Liver (tissue), 9 donors: ENCODE measurements around the gene SP7. TPM values are rescaled to one million over a fixed set of nuclear protein-coding genes. Genes with fewer than 3 reads are reported as not detected.

Source experiments
- DNase-seq: peaks from one replicate; pipeline ENCODE4 v3.0.0-alpha.2; 2017; ENCODE audit warnings: low spot score
- H3K27ac ChIP-seq, 2 donors: one replicate each; pipeline ENCODE4 v1.7.0; 2013; ENCODE audit warnings: inconsistent platforms in 2 of 2, low read length in 2 of 2, control low read depth in 1 of 2, low read depth in 1 of 2, mild to moderate bottlenecking in 1 of 2
- H3K27me3 ChIP-seq, 4 donors: one replicate each; pipeline versions ENCODE4 v1.6.1 to v1.7.0; 2013; ENCODE audit warnings: low read length in 3 of 4, inconsistent platforms in 1 of 4, mild to moderate bottlenecking in 1 of 4, moderate library complexity in 1 of 4; ENCODE audit not compliant: control insufficient read depth in 4 of 4, insufficient read depth in 4 of 4
- H3K36me3 ChIP-seq, 4 donors: one replicate each; pipeline versions ENCODE4 v1.6.1 to v1.7.0; 2013; ENCODE audit warnings: low read length in 3 of 4, mild to moderate bottlenecking in 3 of 4, low read depth in 1 of 4, moderate library complexity in 1 of 4; ENCODE audit not compliant: control insufficient read depth in 4 of 4, insufficient read depth in 3 of 4
- H3K4me1 ChIP-seq, 4 donors: one replicate each; pipeline versions ENCODE4 v1.6.1 to v1.7.0; 2013; ENCODE audit warnings: low read length in 3 of 4, mild to moderate bottlenecking in 3 of 4, moderate library complexity in 1 of 4; ENCODE audit not compliant: control insufficient read depth in 4 of 4, insufficient read depth in 4 of 4
- H3K4me3 ChIP-seq, 3 donors: one replicate each; pipeline versions ENCODE4 v1.6.1 to v1.7.0; 2013; ENCODE audit warnings: low read length in 3 of 3, control low read depth in 1 of 3, low read depth in 1 of 3, mild to moderate bottlenecking in 1 of 3
- H3K9ac ChIP-seq, 2 donors: one replicate each; pipeline ENCODE4 v1.7.0; 2013; ENCODE audit warnings: low read length in 2 of 2, mild to moderate bottlenecking in 2 of 2, moderate library complexity in 2 of 2, control low read depth in 1 of 2, low read depth in 1 of 2
- H3K9me3 ChIP-seq, 4 donors: one replicate each; pipeline versions ENCODE4 v1.6.1 to v1.7.0; 2013; ENCODE audit warnings: low read length in 3 of 4; ENCODE audit not compliant: control insufficient read depth in 4 of 4
- CTCF ChIP-seq: fragments of 150-350 bp; IDR thresholded peaks from 2 replicates; pipeline ENCODE4 v1.5.1; 2017; ENCODE audit warnings: improper control_type of control experiment, low read depth, low read length; ENCODE audit not compliant: missing input control
- EGR1 ChIP-seq, 2 donors: IDR thresholded peaks; 2 replicates each; pipeline ENCODE4 v1.6.1; 2016 to 2018; ENCODE audit warnings: antibody characterized with exemption in 2 of 2, low read depth in 2 of 2
- FOXA1 ChIP-seq: IDR thresholded peaks from 2 replicates; pipeline ENCODE4 v1.6.1; 2016; ENCODE audit warnings: antibody characterized with exemption
- FOXA2 ChIP-seq: IDR thresholded peaks from 2 replicates; pipeline ENCODE4 v1.6.1; 2016; ENCODE audit warnings: antibody characterized with exemption
- GABPA ChIP-seq, 2 donors: IDR thresholded peaks in 1 of 2; conservative IDR thresholded peaks in 1 of 2; 2 replicates each; pipeline ENCODE4 v1.6.1; 2016; ENCODE audit warnings: antibody characterized with exemption in 2 of 2, mild to moderate bottlenecking in 1 of 2, moderate library complexity in 1 of 2
- HNF4G ChIP-seq: IDR thresholded peaks from 2 replicates; pipeline ENCODE4 v1.6.1; 2016; ENCODE audit warnings: antibody characterized with exemption
- JUND ChIP-seq, 2 donors: IDR thresholded peaks; 2 replicates each; pipeline ENCODE4 v1.6.1; 2016; ENCODE audit warnings: antibody characterized with exemption in 2 of 2
- RAD21 ChIP-seq, 2 donors: IDR thresholded peaks; 2 replicates each; pipeline ENCODE4 v1.6.1; 2016; ENCODE audit warnings: antibody characterized with exemption in 2 of 2, mild to moderate bottlenecking in 2 of 2
- SP1 ChIP-seq: IDR thresholded peaks from 2 replicates; pipeline ENCODE4 v1.6.1; 2018; ENCODE audit warnings: antibody characterized with exemption, mild to moderate bottlenecking
- TAF1 ChIP-seq: conservative IDR thresholded peaks from 2 replicates; pipeline ENCODE4 v1.6.1; 2016; ENCODE audit warnings: antibody characterized with exemption, mild to moderate bottlenecking
- ZBTB33 ChIP-seq: IDR thresholded peaks from 2 replicates; pipeline ENCODE4 v1.6.1; 2016; ENCODE audit warnings: antibody characterized with exemption
- WGBS: extraction: QIAGEN DNeasy Blood & Tissue Kit; methylation state at CpG from one replicate; pipeline ENCODE4 v1.1.7; 2013; 5-methylcytosine and 5-hydroxymethylcytosine counted together
- polyA plus RNA-seq, 2 donors: library from polyadenylated mRNA; stranded (reverse) in 1 of 2; unstranded in 1 of 2; fragments of 200-250 nt in 1 of 2; fragments of >200 nt in 1 of 2; fragmentation: Nextera tagmentation in 1 of 2; extraction: Ambion mirVana in 1 of 2; gene quantifications; one replicate each; pipeline versions ENCODE4 v1.2.1 to v1.2.3, GENCODE V29; 2013 to 2015
- total RNA-seq, 2 donors: library from RNA; depleted of rRNA; stranded (reverse); fragments of >200 nt; gene quantifications; one replicate each; pipeline ENCODE4 v1.2.3, GENCODE V29; 2014
- TF ChIP-seq, protein P1 (sequence below): IDR thresholded peaks from 2 replicates; pipeline ENCODE4 v1.6.1; 2016; ENCODE audit warnings: antibody characterized with exemption
- TF ChIP-seq, protein P2 (sequence below): IDR thresholded peaks from 2 replicates; pipeline ENCODE4 v1.6.1; 2016; ENCODE audit warnings: antibody characterized with exemption, mild to moderate bottlenecking
- TF ChIP-seq, protein P3 (sequence below): IDR thresholded peaks from 2 replicates; pipeline ENCODE4 v1.6.1; 2016; ENCODE audit warnings: antibody characterized with exemption
- donor health status: healthy.
- donor health status: healthy.
- donor health status: healthy.
- donor health status: healthy.
- donor health status: healthy.

Gene SP7
- total and polyA plus RNA-seq, 4 donors, result not detected

DNA sequence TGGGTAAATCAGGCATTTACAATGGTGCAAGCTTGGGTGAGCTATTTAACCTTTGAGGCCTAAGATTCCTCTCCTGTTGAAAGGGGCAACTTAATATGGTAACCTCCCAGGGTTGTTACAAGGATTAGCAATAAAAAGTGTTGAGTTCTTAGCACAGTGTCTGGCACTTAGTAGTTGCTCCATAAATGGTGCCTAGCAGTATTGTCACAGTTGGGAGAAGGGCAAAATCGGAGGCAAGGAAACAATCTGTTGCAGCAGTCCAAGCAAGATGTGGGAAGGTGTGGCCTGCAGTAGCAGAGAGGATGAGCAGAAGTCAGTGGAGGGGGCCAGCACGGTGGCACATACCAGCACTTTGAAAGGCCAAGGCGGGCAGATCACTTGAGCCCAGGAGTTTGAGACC, 7.3 kb upstream of the SP7 start:
- H3K9me3 ChIP-seq, result no peaks in the 10 kb centered on the region
- no peak for TF ChIP-seq TAF1
- TF ChIP-seq, protein P1, sequence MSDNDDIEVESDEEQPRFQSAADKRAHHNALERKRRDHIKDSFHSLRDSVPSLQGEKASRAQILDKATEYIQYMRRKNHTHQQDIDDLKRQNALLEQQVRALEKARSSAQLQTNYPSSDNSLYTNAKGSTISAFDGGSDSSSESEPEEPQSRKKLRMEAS, result no peak
- TF ChIP-seq GABPA (IDR thresholded peaks at IDR 0.05 in 1 of 2, conservative IDR thresholded peaks at IDR 0.05 in 1 of 2), result no peak
- TF ChIP-seq CTCF, result no peak
- no peak for TF ChIP-seq RAD21 (IDR thresholded peaks at IDR 0.05)
- no peak for TF ChIP-seq SP1
- no peak overlapping the region for H3K4me3 ChIP-seq
- peaks cover 0 to 11% (median 3%) of the 10 kb centered on the region in 4 donors for H3K4me1 ChIP-seq
- 63% methylated on average over 3 of the region's 3 CpGs for WGBS
- H3K27ac ChIP-seq, result no peak overlapping the region
- H3K27me3 ChIP-seq, result no peaks in the 10 kb centered on the region
- H3K9ac ChIP-seq, result no peak overlapping the region
- no peaks in the 10 kb centered on the region for H3K36me3 ChIP-seq
- no peak for DNase-seq

DNA sequence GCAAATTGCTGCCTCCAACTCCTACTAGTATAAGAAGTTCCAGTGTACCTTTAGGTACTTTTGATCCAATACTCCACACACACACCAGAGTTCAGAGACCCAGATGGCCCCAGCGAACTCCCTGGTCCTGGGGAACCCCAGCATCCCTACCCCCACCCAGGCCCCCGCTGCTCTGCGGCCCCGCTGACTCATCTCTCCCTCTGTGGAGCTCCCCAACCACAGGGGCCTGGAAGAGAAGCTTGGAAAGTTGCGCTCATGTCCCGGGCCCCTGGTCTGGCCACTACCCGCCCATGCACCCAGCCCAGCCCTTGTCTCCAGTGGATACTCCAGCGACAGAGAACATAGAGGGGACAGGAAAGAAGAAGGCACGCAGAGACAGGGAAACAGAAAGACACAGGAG, 4.2 kb upstream of the SP7 start:
- H3K36me3 ChIP-seq, result no peaks in the 10 kb centered on the region
- no peaks in the 10 kb centered on the region for H3K9me3 ChIP-seq
- DNase-seq, result no peak
- H3K27me3 ChIP-seq, result peaks cover 0 to 2% (median 0%) of the 10 kb centered on the region in 4 donors
- 82% methylated on average over 9 of the region's 9 CpGs for WGBS
- no peak overlapping the region for H3K27ac ChIP-seq
- peaks cover 0 to 6% (median 2%) of the 10 kb centered on the region in 4 donors for H3K4me1 ChIP-seq
- no peak overlapping the region for H3K4me3 ChIP-seq
- TF ChIP-seq HNF4G, result no peak
- TF ChIP-seq, protein P2, sequence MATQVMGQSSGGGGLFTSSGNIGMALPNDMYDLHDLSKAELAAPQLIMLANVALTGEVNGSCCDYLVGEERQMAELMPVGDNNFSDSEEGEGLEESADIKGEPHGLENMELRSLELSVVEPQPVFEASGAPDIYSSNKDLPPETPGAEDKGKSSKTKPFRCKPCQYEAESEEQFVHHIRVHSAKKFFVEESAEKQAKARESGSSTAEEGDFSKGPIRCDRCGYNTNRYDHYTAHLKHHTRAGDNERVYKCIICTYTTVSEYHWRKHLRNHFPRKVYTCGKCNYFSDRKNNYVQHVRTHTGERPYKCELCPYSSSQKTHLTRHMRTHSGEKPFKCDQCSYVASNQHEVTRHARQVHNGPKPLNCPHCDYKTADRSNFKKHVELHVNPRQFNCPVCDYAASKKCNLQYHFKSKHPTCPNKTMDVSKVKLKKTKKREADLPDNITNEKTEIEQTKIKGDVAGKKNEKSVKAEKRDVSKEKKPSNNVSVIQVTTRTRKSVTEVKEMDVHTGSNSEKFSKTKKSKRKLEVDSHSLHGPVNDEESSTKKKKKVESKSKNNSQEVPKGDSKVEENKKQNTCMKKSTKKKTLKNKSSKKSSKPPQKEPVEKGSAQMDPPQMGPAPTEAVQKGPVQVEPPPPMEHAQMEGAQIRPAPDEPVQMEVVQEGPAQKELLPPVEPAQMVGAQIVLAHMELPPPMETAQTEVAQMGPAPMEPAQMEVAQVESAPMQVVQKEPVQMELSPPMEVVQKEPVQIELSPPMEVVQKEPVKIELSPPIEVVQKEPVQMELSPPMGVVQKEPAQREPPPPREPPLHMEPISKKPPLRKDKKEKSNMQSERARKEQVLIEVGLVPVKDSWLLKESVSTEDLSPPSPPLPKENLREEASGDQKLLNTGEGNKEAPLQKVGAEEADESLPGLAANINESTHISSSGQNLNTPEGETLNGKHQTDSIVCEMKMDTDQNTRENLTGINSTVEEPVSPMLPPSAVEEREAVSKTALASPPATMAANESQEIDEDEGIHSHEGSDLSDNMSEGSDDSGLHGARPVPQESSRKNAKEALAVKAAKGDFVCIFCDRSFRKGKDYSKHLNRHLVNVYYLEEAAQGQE, result no peak
- TF ChIP-seq RAD21 (IDR thresholded peaks at IDR 0.05), result no peak
- no peak for TF ChIP-seq JUND (IDR thresholded peaks at IDR 0.05)
- TF ChIP-seq, protein P3, sequence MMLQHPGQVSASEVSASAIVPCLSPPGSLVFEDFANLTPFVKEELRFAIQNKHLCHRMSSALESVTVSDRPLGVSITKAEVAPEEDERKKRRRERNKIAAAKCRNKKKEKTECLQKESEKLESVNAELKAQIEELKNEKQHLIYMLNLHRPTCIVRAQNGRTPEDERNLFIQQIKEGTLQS, result no peak
- no peak for TF ChIP-seq CTCF
- TF ChIP-seq GABPA (IDR thresholded peaks at IDR 0.05 in 1 of 2, conservative IDR thresholded peaks at IDR 0.05 in 1 of 2), result no peak
- no peak for TF ChIP-seq EGR1 (IDR thresholded peaks at IDR 0.05; ENCODE audit: low read depth in 2 of 2)
- TF ChIP-seq, protein P1, result no peak
- no peak for TF ChIP-seq FOXA2
- TF ChIP-seq ZBTB33, result no peak
- no peak for TF ChIP-seq FOXA1
- no peak overlapping the region for H3K9ac ChIP-seq
